ENCODE measurements around the gene NCF2. TPM values are rescaled to one million over a fixed set of nuclear protein-coding genes. Genes with fewer than 3 reads are reported as not detected.

Gene NCF2
- total and polyA plus RNA-seq, 4 donors, result 1.2 to 15.1 (median 7.5) TPM

DNA sequence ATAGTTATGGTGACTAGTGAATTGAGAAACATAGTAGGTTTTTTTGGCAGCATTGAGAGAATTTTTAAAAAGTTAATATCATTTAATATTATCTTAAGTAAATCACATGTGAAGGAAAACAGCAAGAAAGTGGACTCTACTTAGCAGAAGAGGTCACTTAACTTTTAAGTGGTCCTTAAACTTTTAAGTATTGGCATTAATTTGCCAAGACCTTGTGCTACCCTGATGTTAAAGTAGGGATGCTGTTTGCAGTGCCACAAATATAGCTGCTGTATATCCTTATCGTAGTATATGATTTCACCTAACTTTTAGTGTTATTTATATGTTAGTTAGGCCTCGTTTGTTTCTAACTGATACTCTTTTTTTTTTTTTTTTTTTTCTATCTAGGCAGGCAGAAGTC is 77.8 kb downstream of the NCF2 start:
- DNase-seq (ENCODE audit: low spot score), result no peak
- Histone ChIP-seq H3K36me3 (ENCODE audit: control insufficient read depth in 4 of 4, insufficient read depth in 3 of 4, low read depth in 1 of 4, low read length in 3 of 4) (peaks cover 1 to 10% (median 6%) of the 10 kb centered on the region in 4 donors), H3K4me1 (ENCODE audit: control insufficient read depth in 4 of 4, insufficient read depth in 4 of 4, low read length in 3 of 4) (peaks cover 0 to 1% (median 0%) of the 10 kb centered on the region in 4 donors), H3K27ac (ENCODE audit: low read depth in 1 of 2, low read length in 2 of 2) (no peak overlapping the region), H3K9me3 (ENCODE audit: control insufficient read depth in 4 of 4, low read length in 3 of 4) (no peaks in the 10 kb centered on the region), H3K4me3 (ENCODE audit: low read depth in 1 of 3, low read length in 3 of 3) (no peak overlapping the region), H3K27me3 (ENCODE audit: control insufficient read depth in 4 of 4, insufficient read depth in 4 of 4, low read length in 3 of 4) (no peaks in the 10 kb centered on the region), H3K9ac (ENCODE audit: low read depth in 1 of 2, low read length in 2 of 2) (no peak overlapping the region)
- 92% methylated on average over 2 of the region's 2 CpGs for WGBS
- TF ChIP-seq HNF4G (IDR thresholded peaks at IDR 0.05) (no peak), EGR1 (IDR thresholded peaks at IDR 0.05; ENCODE audit: low read depth in 2 of 2) (no peak), YY1 (IDR thresholded peaks at IDR 0.05) (no peak), FOXA2 (IDR thresholded peaks at IDR 0.05) (no peak), RXRA (IDR thresholded peaks at IDR 0.05) (no peak), HNF4A (conservative IDR thresholded peaks at IDR 0.05) (no peak), GABPA (IDR thresholded peaks at IDR 0.05 in 1 of 2, conservative IDR thresholded peaks at IDR 0.05 in 1 of 2) (no peak), NR2F2 (IDR thresholded peaks at IDR 0.05) (no peak)
- TF ChIP-seq, protein P1, sequence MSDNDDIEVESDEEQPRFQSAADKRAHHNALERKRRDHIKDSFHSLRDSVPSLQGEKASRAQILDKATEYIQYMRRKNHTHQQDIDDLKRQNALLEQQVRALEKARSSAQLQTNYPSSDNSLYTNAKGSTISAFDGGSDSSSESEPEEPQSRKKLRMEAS (IDR thresholded peaks at IDR 0.05), result no peak
- TF ChIP-seq, protein P2, sequence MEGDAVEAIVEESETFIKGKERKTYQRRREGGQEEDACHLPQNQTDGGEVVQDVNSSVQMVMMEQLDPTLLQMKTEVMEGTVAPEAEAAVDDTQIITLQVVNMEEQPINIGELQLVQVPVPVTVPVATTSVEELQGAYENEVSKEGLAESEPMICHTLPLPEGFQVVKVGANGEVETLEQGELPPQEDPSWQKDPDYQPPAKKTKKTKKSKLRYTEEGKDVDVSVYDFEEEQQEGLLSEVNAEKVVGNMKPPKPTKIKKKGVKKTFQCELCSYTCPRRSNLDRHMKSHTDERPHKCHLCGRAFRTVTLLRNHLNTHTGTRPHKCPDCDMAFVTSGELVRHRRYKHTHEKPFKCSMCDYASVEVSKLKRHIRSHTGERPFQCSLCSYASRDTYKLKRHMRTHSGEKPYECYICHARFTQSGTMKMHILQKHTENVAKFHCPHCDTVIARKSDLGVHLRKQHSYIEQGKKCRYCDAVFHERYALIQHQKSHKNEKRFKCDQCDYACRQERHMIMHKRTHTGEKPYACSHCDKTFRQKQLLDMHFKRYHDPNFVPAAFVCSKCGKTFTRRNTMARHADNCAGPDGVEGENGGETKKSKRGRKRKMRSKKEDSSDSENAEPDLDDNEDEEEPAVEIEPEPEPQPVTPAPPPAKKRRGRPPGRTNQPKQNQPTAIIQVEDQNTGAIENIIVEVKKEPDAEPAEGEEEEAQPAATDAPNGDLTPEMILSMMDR (IDR thresholded peaks at IDR 0.05; ENCODE audit: low read depth, low read length, missing input control), result no peak
- TF ChIP-seq, protein P3, sequence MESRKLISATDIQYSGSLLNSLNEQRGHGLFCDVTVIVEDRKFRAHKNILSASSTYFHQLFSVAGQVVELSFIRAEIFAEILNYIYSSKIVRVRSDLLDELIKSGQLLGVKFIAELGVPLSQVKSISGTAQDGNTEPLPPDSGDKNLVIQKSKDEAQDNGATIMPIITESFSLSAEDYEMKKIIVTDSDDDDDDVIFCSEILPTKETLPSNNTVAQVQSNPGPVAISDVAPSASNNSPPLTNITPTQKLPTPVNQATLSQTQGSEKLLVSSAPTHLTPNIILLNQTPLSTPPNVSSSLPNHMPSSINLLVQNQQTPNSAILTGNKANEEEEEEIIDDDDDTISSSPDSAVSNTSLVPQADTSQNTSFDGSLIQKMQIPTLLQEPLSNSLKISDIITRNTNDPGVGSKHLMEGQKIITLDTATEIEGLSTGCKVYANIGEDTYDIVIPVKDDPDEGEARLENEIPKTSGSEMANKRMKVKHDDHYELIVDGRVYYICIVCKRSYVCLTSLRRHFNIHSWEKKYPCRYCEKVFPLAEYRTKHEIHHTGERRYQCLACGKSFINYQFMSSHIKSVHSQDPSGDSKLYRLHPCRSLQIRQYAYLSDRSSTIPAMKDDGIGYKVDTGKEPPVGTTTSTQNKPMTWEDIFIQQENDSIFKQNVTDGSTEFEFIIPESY (IDR thresholded peaks at IDR 0.05), result no peak

- no peak overlapping the region for H3K9ac ChIP-seq (ENCODE audit: low read depth in 1 of 2, low read length in 2 of 2)
- DNase-seq (ENCODE audit: low spot score), result no peak
- no peak overlapping the region for H3K27ac ChIP-seq (ENCODE audit: low read depth in 1 of 2, low read length in 2 of 2)
- H3K9me3 ChIP-seq (ENCODE audit: control insufficient read depth in 4 of 4, low read length in 3 of 4), result no peaks in the 10 kb centered on the region
- 88% methylated on average over 1 of the region's 1 CpG for WGBS
- peaks cover 0 to 1% (median 0%) of the 10 kb centered on the region in 4 donors for H3K4me1 ChIP-seq (ENCODE audit: control insufficient read depth in 4 of 4, insufficient read depth in 4 of 4, low read length in 3 of 4)
- H3K36me3 ChIP-seq (ENCODE audit: control insufficient read depth in 4 of 4, insufficient read depth in 3 of 4, low read depth in 1 of 4, low read length in 3 of 4), result no peaks in the 10 kb centered on the region
- no peaks in the 10 kb centered on the region for H3K27me3 ChIP-seq (ENCODE audit: control insufficient read depth in 4 of 4, insufficient read depth in 4 of 4, low read length in 3 of 4)
- no peak for TF ChIP-seq HNF4A (conservative IDR thresholded peaks at IDR 0.05)
- TF ChIP-seq EGR1 (IDR thresholded peaks at IDR 0.05; ENCODE audit: low read depth in 2 of 2), result no peak
- TF ChIP-seq HNF4G (IDR thresholded peaks at IDR 0.05), result no peak
- TF ChIP-seq YY1 (IDR thresholded peaks at IDR 0.05), result no peak
- no peak for TF ChIP-seq RAD21 (IDR thresholded peaks at IDR 0.05)
- TF ChIP-seq FOXA1 (IDR thresholded peaks at IDR 0.05), result no peak
- TF ChIP-seq, protein P1 (IDR thresholded peaks at IDR 0.05), result no peak
- no peak for TF ChIP-seq GABPA (IDR thresholded peaks at IDR 0.05 in 1 of 2, conservative IDR thresholded peaks at IDR 0.05 in 1 of 2)
- TF ChIP-seq, protein P3 (IDR thresholded peaks at IDR 0.05), result no peak
- TF ChIP-seq SP1 (IDR thresholded peaks at IDR 0.05), result no peak
- no peak for TF ChIP-seq NR2F2 (IDR thresholded peaks at IDR 0.05)
- no peak for TF ChIP-seq REST (IDR thresholded peaks at IDR 0.05)
- TF ChIP-seq FOXA2 (IDR thresholded peaks at IDR 0.05), result no peak
- no peak for TF ChIP-seq ATF3 (IDR thresholded peaks at IDR 0.05)
- no peak for TF ChIP-seq TAF1 (conservative IDR thresholded peaks at IDR 0.05)
- no peak for TF ChIP-seq JUND (IDR thresholded peaks at IDR 0.05)
- TF ChIP-seq, protein P2 (IDR thresholded peaks at IDR 0.05; ENCODE audit: low read depth, low read length, missing input control), result no peak
- no peak for TF ChIP-seq RXRA (IDR thresholded peaks at IDR 0.05)
- H3K4me3 ChIP-seq (ENCODE audit: low read depth in 1 of 3, low read length in 3 of 3), result no peak overlapping the region
Observed at GRCh38 chr1:183508694-183509093, 81.6 kb downstream of the NCF2 start.
